ENCODE results near the gene ADGRG4.

ADGRG4 gene

GRCh38 chrX:136447308-136447707 is 146.5 kb downstream of the ADGRG4 start:
- no peaks in the 10 kb centered on the region for H3K27me3 Mint-ChIP-seq (ENCODE audit: low read depth)
- H3K27ac Mint-ChIP-seq, result no peak overlapping the region
- H3K4me1 Mint-ChIP-seq (ENCODE audit: low read depth), result no peaks in the 10 kb centered on the region
- H3K9me3 Mint-ChIP-seq, result peaks cover 3% of the 10 kb centered on the region
- H3K4me3 Mint-ChIP-seq, result no peak overlapping the region
- H3K36me3 Mint-ChIP-seq (ENCODE audit: low read depth), result no peaks in the 10 kb centered on the region

GRCh38 chrX:136447968-136448367 is 147.2 kb downstream of the ADGRG4 start:
- Mint-ChIP-seq H3K4me3 (no peak overlapping the region), H3K9me3 (peaks cover 3% of the 10 kb centered on the region), H3K4me1 (ENCODE audit: low read depth) (no peaks in the 10 kb centered on the region), H3K27ac (no peak overlapping the region), H3K27me3 (ENCODE audit: low read depth) (no peaks in the 10 kb centered on the region), H3K36me3 (ENCODE audit: low read depth) (no peaks in the 10 kb centered on the region)

- Mint-ChIP-seq H3K4me1 (ENCODE audit: low read depth) (no peaks in the 10 kb centered on the region), H3K27me3 (ENCODE audit: low read depth) (no peaks in the 10 kb centered on the region), H3K27ac (no peak overlapping the region), H3K36me3 (ENCODE audit: low read depth) (no peaks in the 10 kb centered on the region), H3K4me3 (no peak overlapping the region), H3K9me3 (peaks cover 3% of the 10 kb centered on the region)
Measured at GRCh38 chrX:136450050-136450830, 149.5 kb downstream of the ADGRG4 start.

GRCh38 chrX:136452614-136453013 is 151.9 kb downstream of the ADGRG4 start:
- Mint-ChIP-seq H3K4me3 (no peak overlapping the region), H3K27ac (no peak overlapping the region), H3K36me3 (ENCODE audit: low read depth) (no peaks in the 10 kb centered on the region), H3K9me3 (no peaks in the 10 kb centered on the region), H3K4me1 (ENCODE audit: low read depth) (no peaks in the 10 kb centered on the region), H3K27me3 (ENCODE audit: low read depth) (no peaks in the 10 kb centered on the region)

GRCh38 chrX:136453114-136453513 is 152.4 kb downstream of the ADGRG4 start:
- Mint-ChIP-seq H3K4me3 (no peak overlapping the region), H3K27ac (no peak overlapping the region), H3K36me3 (ENCODE audit: low read depth) (no peaks in the 10 kb centered on the region)

GRCh38 chrX:136453771-136454170 is 153.0 kb downstream of the ADGRG4 start:
- Mint-ChIP-seq H3K4me1 (ENCODE audit: low read depth) (no peaks in the 10 kb centered on the region), H3K36me3 (ENCODE audit: low read depth) (no peaks in the 10 kb centered on the region)

More at GRCh38 chrX:136453114-136453513, 152.4 kb downstream of the ADGRG4 start:
- Mint-ChIP-seq H3K27me3 (ENCODE audit: low read depth) (no peaks in the 10 kb centered on the region), H3K4me1 (ENCODE audit: low read depth) (no peaks in the 10 kb centered on the region), H3K9me3 (no peaks in the 10 kb centered on the region)

GRCh38 chrX:136456133-136456532 is 155.4 kb downstream of the ADGRG4 start:
- Mint-ChIP-seq H3K9me3 (no peaks in the 10 kb centered on the region), H3K4me1 (ENCODE audit: low read depth) (no peaks in the 10 kb centered on the region), H3K4me3 (no peak overlapping the region), H3K36me3 (ENCODE audit: low read depth) (no peaks in the 10 kb centered on the region), H3K27ac (no peak overlapping the region), H3K27me3 (ENCODE audit: low read depth) (no peaks in the 10 kb centered on the region)

More at GRCh38 chrX:136453771-136454170, 153.0 kb downstream of the ADGRG4 start:
- H3K9me3 Mint-ChIP-seq, result no peaks in the 10 kb centered on the region
- H3K27me3 Mint-ChIP-seq (ENCODE audit: low read depth), result no peaks in the 10 kb centered on the region
- no peak overlapping the region for H3K4me3 Mint-ChIP-seq
- H3K27ac Mint-ChIP-seq, result no peak overlapping the region

- H3K4me1 Mint-ChIP-seq (ENCODE audit: low read depth), result no peaks in the 10 kb centered on the region
- H3K36me3 Mint-ChIP-seq (ENCODE audit: low read depth), result no peaks in the 10 kb centered on the region
Measured at GRCh38 chrX:136457303-136457917, 156.6 kb downstream of the ADGRG4 start.

GRCh38 chrX:136464589-136464988 is 163.8 kb downstream of the ADGRG4 start:
- H3K36me3 Mint-ChIP-seq (ENCODE audit: low read depth), result no peaks in the 10 kb centered on the region
- H3K4me1 Mint-ChIP-seq (ENCODE audit: low read depth), result no peaks in the 10 kb centered on the region
- H3K27me3 Mint-ChIP-seq (ENCODE audit: low read depth), result peaks cover 4% of the 10 kb centered on the region
- H3K9me3 Mint-ChIP-seq, result no peaks in the 10 kb centered on the region
- H3K4me3 Mint-ChIP-seq, result no peak overlapping the region
- H3K27ac Mint-ChIP-seq, result no peak overlapping the region

More at GRCh38 chrX:136457303-136457917, 156.6 kb downstream of the ADGRG4 start:
- H3K27ac Mint-ChIP-seq, result no peak overlapping the region
- H3K27me3 Mint-ChIP-seq (ENCODE audit: low read depth), result no peaks in the 10 kb centered on the region
- no peaks in the 10 kb centered on the region for H3K9me3 Mint-ChIP-seq
- no peak overlapping the region for H3K4me3 Mint-ChIP-seq

All from T-helper 1 cell treated with Interleukin-12 subunit alpha and Interleukin-12 subunit beta and Interleukin-4 antibody, amounts not matched to agents 30 μg/mL and 1 μg/mL, for 36 hours (primary cell).